ENCODE data around the gene MYOM3.

The MYOM3 gene

DNA sequence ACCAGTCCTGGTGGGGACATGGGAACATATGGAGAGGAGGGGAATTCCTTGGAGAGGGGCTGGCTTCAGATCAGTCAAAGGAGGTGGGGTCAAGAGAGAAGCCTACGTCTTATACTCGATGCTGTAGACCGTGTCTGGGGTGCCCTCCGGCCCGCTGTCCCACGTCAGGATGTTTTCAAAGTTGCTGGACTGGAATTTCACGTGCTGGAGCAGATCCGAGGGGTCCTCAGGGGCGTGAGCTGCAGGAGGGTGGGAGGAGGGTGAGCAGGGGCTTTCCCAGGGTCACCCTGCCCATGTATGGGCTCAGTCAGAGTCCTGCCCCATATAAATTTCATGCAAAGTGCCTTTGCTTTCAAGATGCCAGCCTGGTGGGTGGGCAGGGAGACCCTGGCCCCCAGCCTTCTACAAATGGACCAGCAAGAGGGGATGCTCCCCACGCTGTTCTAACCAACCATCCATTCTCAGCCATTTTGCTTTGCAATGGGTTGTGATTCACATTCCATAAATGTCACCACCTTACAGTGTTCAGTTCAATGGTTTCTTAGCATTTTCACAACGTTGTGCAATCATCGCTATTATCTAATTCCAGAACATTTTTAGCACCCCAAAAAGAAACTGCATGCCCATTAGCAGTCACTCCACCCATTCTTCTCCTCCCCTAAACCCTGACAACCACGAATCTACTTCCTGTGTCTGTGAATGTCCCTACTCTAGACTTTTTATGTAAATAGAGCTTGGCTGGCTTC lies 26.7 kb upstream of the MYOM3 start:
- DNase-seq (ENCODE audit: low read depth in 2 of 2) = no peak

DNA sequence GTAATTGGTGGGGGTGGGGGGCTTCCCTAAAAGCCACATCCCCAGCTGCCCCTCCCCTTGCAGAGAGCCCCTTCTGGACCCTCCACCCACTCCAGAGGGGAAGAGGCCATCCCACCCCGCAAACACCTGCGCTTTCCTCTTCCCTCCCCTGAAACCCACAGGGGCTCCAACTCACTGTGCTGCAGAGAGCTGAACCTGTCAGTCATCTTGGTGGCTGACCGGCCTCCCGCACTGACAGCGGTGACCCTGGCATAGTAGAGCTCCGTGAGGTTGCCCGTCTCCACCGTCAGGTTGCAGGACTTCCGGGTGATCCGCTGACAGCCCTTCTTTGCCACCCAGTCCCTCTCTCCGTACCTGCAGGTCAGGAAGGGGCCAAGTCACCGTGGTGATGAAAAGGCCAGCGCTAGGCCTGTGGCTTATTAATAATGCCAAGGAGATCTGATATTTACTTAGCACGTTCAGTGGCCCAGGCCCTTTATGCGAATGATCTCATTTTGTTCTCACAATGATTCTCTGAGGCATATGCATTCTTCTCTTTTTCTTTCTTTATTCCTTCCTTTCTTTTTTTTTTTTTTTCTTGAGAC lies 25.1 kb upstream of the MYOM3 start:
- DNase-seq (ENCODE audit: low read depth in 2 of 2) = no peak

DNA sequence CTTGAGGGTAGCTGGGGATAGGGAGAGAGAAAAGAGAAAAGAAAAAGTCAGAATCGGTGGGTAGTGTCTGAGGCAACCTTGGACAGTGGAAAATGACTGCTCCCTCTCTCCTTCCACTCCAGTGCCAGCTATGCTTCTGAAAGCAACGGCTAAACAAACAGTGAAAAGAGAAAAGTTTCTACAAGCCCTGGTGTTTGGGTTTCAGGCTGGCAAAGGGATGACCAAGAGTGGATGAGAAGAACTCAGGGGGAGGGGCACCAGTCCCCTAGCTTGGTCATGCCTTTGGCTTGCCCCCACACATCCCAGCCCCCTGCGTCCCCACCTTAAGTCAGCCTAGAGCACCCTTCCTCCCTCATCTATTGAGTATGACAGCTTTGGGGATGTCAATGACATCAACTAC lies 22.4 kb upstream of the MYOM3 start:
- DNase-seq (ENCODE audit: low read depth in 2 of 2) = no peak

DNA sequence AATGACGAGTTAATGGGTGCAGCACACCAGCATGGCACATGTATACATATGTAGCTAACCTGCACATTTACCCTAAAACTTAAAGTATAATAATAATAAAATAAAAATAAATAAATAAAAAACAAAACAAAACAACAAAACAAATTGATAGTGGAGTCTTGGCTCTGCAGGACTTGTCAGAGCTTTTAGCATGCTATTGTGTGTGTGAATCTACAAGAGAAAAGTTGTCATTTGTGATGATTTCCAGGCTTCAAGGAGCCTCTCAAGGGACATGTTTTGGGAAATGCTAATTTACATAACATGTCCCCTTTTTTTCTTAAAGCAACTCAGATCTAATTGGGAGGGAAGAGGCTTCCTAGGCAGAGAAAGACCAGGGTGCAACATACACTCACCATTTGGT lies 21.9 kb upstream of the MYOM3 start:
- DNase-seq (ENCODE audit: low read depth in 2 of 2) = no peak

DNA sequence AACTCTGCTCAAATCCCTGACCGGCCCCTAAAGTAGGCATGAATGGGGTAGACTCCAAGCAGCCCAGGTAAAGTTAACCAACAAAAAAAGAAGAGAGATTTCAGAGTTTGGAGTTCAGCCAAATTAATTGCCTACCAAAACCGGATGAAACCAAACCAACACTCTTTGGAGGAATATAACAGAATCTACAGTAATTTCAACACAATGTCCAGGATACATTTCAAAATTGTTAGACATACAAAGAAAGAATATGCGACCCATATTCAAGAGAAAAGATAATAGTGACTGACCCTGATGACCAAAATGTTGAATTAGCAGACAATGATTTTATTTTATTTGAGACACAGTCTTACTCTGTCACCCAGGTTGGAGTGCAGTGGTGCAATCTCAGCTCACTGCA lies 18.4 kb upstream of the MYOM3 start:
- DNase-seq (ENCODE audit: low read depth in 2 of 2) = no peak

DNA sequence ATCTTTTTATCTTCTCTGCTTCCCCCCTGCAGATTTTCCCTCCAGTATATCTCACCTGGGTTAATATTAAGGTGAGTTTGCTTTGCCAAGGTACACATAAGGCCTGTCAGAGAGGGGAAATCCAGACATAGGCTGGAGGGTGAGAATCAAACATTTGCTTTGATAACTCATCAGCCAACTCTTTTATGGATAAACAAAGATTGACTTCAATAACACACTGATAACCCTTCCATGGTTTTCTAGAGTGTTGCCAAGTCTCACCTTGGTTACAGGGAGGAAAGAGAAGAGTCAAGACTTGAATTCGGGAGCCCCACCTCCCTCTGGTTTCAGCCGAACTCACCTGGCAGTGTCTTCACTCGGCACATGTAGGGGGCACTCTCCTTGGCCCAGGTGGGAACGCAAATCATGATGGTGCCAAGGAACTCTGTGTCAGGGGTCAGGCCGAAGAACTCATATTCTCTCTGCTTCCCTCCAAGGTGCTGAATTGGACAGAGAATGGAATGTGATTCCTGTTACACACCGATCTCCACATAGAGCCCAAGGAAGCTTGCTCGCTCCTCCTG lies 15.9 kb upstream of the MYOM3 start:
- no peak for DNase-seq (ENCODE audit: low read depth in 2 of 2)

DNA sequence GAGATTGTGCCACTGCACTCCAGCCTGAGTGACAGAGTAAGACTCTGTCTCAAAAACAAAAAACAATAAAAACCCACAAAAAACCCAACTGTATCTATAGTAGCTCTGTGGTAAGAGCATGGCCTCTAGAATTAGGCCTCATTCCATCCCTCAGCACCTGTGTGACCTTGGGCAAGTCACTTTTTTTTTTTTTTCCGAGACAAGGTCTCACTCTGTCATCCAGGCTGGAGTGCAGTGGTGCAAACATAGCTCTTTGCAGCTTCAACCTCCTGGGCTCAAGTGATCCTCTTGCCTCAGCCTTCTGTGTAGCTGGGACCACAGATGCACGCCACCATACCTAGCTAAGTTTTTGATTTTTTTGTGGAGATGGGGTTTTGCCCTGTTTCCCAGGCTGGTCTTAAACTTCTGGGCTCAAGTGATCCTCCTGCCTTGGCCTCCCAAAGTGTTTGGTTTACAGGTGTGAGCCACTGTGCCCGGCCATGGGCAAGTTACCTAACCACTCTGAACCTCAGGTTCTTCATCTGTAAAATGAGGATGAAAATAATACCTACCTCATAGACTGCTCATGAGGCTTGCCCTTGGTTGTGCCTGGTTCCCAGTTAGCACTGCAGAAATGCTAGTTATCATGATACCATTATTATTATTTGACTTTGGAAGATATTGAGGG lies 15.3 kb upstream of the MYOM3 start:
- DNase-seq (ENCODE audit: low read depth in 2 of 2) = no peak

DNA sequence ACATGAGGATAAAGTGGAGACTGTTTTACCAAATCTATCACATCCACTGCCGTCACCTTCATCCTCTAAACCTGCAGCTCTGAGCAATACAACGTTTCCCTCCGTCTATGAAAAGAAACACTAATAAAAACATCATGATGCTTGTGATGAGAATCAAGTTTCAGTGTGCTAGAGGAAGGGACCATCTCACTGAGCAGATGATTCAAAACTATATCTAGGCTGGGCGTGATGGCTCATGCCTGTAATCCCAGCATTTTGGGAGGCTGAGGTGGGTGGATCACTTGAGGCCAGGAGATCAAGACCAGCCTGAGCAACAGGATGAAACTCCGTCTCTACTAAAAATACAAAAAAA lies 14.7 kb upstream of the MYOM3 start:
- DNase-seq (ENCODE audit: low read depth in 2 of 2) = no peak

DNA sequence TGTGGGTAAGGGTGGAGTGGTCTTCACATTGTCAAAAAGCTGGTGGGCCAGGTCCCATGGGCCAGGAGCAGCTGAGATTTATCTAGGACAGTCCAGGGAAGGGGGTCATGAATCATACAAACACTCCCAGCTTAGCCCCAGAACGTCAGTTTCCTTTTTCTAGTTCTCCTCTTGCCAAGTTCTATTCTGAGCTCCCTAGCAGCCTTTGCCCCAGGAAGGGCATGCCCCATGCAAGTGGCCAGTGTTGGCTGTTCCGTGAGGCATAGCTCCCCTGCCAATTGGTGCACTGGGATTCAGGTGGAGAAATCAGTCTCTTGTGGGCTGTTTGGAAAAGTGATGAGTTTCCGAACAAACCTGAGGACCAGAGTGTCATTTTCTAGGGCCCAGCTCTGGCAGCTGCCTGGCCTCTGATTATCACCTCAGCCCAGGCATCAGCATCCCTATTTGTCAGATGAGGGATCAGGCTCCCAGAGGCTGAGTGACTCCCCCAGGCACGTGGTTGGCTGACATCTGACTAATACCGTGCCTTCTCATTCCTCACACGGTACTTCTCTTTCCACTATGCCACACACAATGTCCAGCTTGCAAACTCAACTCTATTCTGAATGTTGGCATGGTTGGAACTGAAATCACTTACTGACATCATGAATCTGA lies 14.2 kb upstream of the MYOM3 start:
- no peak for DNase-seq (ENCODE audit: low read depth in 2 of 2)

DNA sequence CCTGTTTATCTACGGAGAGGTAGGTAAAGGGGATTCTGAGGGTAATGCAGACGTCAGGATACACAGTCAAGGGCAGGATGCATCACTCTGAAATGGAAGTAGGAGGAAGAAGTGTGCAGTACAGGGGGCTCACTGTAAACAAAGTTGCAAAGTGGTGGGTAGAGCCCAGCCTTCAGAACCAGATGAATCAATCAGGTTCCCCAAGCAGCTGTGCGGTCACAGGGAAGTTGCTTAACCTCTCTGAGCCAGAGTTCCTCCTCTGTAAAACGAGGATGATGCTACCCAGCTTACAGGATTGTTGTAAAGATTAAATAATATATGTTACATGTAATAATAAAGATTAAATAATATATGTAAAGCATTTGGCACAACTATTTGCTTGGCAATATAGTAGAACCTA lies 13.5 kb upstream of the MYOM3 start:
- no peak for DNase-seq (ENCODE audit: low read depth in 2 of 2)

DNA sequence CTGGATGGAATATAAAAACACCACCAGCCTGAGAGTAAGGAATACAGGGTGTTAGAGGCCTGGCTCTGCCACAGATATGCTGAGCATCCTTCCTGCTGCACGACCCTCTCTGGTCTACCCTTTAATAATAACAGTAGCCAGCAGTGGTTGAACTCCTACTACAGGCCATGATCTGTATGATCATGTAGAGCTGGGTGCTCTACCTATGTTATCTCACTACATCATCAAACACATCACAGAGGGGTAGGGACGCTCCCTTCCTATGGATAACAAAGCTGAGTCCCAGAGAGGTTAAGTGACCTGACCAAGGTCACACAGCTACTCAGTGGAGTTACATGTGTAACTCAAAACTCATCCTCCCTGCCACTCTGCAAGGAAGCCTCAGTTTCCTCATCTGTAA lies 13.0 kb upstream of the MYOM3 start:
- DNase-seq (ENCODE audit: low read depth in 2 of 2) = no peak

DNA sequence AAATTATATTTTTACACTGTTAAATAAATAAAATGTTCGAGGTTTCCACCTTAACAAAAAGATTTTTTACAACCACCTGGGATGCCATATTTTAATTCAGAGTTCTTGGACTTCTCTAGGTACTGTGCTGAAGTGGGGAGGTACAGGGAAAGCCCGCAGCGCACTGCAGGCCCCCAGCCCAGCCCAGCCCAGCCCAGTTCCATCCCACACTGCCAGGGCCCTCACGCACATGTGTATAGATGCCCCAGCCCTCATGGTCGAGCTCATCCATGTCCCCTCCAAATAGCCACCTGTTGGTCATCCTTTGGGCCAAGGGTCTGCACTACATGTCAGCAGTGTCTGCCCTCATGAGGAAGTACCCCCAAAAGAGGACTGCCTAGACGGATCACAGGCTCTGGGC lies 11.7 kb upstream of the MYOM3 start:
- DNase-seq (ENCODE audit: low read depth in 2 of 2) = no peak

DNA sequence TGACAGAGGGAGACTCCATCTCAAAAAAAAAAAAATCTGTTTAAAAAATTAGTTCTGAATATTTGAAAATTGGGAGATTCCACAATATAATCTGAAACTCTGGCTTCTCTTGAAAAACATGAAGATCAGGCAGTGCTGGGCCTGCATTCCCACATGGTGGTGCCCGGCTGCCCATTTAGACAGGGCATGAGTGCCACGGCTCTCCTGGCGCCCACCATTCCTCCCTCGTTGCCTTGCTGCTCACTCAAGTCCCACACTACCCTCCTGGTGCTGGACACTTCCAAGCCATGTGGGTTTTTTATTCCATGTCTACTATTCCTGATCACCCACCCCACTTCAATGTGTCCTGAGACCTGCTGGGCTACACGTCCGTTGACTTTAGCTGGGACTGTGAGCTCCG lies 10.8 kb upstream of the MYOM3 start:
- DNase-seq (ENCODE audit: low read depth in 2 of 2) = no peak

DNA sequence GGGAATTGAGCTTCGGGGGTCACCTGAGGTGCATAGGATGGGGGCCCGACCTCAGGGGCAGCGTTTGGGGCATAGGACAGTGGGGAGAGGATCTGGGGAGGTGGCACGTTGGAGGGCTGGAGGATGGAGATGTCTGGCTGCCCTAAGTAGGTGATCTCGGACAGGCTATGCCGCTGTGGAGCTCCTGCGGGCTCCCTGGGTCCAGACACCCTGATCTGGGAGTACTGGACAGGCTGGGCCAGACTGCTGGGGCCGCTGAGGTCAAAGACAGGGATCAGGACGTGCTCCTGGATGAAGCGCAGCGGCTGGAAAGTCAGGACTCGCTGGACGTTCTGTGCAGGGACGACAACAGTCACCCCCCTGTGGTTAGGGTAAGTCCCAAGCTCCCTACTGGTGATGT lies 9.5 kb upstream of the MYOM3 start:
- DNase-seq (ENCODE audit: low read depth in 2 of 2) = no peak

DNA sequence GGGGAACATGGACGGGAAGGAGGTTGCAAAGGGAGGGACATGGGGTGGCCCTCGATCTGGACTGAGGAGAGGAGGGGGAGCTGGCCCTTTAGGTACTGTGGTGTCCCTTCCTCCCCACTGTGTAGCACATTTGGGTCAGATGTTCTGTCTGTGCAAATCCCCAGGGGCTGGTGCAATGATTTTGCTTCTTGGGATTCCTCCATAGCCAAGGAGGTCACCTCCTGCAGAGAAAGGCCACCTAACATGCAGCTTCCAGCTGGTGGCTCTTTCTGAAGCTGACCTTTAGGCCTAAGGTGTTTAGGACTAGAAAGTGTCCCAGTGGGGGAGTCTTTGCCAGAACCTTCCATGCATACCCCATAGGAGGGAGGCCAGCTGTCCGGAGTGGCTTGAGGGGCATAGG lies 9.0 kb upstream of the MYOM3 start:
- DNase-seq (ENCODE audit: low read depth in 2 of 2) = no peak

DNA sequence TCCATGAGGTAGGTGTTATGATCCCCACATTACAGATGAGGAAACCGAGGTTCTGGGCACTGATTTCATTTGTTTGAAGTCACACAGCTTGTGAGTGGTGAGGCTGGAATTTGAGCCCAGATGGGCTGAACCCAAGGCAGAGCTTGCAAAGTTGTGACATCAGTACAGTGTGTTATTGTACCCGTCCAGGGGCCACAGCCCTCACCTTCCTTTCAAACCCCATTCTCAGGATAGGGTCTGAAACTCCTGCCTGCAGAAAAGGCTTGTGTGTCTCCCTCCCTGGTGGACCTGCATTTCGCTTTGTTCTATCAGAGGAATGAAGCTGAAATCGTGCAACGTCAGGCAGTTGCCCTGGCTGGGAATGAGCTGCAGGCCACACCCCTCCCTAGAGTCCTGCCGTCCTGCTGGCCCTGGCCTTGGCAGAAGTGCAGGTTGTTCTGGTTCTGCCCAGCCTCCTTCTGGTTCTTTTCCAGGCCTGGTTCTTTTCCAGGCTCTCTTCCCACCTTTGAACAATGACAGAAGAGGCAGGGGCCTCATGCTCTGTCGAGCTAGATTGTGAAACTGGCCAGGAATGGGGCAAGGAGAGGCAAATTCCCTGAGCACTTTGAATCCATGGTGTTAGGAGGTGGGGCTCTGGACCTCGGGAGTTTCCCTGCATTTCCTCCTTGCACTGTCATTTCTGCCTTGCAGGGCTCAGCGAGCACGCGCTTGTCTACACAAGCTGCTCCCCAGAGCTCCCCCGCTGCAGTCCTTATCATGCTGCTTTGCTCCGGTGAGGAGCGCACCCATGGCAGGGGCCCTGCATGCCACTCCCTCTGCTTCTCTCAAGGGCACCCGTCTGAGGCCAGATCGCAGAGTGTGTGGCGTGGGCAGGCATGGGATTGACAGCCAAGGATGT lies 8.2 kb upstream of the MYOM3 start:
- DNase-seq (ENCODE audit: low read depth in 2 of 2) = no peak

DNA sequence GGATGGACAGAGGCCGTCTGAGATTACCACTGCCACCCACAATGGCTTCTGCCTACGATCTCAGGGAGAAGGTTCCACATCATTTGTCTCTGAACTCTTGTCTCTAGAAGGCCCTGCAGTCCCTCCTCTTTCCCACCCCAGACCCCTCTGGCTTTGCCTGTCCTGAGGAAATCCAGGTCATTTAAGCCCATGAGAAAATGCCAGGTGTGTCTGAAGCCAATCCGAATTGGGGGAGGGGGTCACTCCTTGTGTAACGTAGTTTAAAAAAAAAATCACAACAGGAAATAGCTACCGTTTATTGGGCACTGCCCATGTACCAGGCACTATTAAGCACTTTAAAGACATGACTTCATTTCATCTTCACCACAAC lies 7.5 kb upstream of the MYOM3 start:
- no peak for DNase-seq (ENCODE audit: low read depth in 2 of 2)

DNA sequence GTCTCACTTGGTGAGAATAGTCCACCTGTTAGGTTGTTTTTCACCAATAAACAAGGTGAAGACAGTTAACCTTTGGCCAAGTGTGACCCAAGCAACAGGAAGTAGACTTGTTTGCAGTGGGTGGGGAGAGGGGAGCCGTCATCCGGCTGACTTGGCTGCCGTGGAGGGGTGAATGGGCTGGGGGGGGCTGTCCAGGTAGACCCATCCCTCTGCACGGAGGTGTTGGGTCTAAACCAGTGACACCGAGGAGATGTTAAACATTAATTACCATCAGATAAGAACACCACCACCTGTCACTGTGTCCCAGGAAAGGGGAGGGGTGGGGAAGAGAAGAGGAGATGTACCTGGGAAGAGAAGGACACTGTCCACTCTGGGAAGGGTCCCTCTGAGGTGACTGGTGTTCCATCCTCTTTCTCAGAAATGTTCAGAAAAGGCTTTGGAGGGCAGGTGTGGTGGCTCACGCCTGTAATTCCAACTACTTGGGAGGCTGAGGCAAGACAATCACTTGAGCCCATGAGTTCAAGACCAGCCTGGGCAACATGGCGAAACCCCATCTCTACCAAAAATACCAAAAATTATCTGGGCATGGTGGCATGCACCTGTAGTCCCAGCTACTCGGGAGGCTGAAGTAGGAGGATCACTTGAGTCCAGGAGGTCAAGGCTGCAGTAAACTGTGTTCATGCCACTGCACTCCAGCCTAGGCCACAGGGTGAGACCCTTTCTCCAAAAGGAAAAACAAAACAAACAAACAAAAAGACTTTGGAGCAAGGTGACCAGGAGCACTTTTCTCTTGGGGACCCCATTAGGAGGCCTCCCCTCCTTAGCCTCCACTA lies 6.7 kb upstream of the MYOM3 start:
- no peak for DNase-seq (ENCODE audit: low read depth in 2 of 2)

DNA sequence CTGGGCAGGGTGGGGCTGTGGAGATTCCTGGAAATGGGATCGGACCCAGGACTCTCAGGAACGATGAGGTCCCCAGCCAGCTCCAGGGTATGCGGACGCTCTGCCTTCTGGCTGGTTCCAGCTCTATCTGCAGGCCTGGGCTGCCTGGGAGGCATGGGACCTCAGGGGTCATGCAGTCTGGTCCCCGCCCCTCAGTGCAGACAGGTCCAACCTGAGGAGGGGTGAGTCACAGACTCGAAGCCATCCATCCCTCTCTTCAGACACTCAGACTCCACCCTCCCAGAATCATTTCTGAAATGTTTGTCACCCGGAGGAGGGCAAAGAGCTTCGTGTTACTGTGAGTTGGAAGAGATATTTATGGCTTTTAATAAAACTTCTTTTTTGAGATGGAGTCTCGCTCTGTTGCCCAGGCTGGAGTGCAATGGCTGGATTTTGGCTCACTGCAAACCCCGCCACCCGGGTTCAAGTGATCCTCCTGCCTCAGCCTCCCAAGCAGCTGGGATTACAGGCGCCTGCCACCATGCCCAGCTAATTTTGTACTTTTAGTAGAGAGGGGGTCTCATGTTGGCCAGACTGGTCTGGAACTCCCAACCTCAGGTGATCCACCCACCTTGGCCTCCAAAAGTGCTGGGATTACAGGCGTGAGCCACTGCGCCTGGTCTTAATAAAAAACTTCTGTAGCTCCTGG lies 5.9 kb upstream of the MYOM3 start:
- DNase-seq (ENCODE audit: low read depth in 2 of 2) = no peak

DNA sequence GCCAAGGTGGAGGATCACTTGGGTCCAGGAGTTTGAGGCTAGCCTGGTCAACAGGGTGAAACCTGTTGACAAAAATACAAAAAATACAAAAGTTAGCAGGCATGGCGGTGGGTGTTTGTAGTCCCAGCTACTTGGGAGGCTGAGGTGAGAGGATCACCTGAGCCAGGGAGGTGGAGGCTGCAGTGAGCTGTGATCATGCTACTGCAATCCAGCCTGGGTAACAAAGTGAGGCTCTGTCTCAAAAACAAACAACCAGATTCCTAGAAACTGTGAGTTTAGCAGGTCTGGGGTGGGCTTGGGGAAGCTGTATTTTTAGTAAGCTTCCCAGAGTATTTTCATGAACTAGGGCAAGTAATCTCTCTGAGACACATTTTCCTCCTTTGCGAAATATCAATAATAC lies 5.2 kb upstream of the MYOM3 start:
- no peak for DNase-seq (ENCODE audit: low read depth in 2 of 2)
